ENCODE measurements around the gene KCNQ5. TPM values are rescaled to one million over a fixed set of nuclear protein-coding genes. Genes with fewer than 3 reads are reported as not detected.

The KCNQ5 gene
- total and polyA plus RNA-seq, 2 of the 8 experiments (the other 6 are each of a cell fraction or from before 2014, with no cell fraction given), result 0.83 to 1.2 TPM

DNA sequence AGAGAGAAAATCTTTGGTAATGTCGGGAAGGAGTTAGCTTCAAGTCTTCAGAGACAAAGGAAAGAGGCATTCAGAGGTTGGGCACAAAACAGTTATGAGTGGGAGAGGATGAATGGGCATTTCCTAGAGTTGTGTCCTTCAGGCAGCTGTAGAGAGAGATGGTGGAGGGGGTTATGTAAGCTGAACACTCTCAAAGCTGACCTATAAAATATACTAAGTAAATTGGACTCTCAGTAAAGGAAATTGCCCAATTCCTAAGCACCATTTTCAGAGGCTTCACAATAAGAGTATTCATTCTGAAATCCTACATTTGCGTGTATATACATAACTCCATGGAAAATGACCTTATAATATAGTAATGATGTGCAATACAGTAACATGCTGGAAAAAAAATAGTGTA, 161.2 kb downstream of the KCNQ5 start:
- Histone ChIP-seq H4K8ac (ENCODE audit: extremely low read depth, insufficient read depth, low read length) (no peak overlapping the region), H2AK5ac (ENCODE audit: low read depth, low read length) (no peak overlapping the region), H3K9ac (replicated peaks in 1 of 4; ENCODE audit: extremely low read depth in 1 of 4, low read depth in 3 of 4, low read length in 3 of 4) (no peak overlapping the region), H2BK15ac (ENCODE audit: low read length) (no peak overlapping the region), H3K18ac (ENCODE audit: extremely low read depth, low read length) (no peak overlapping the region), H3K9me3 (ENCODE audit: insufficient read depth in 2 of 2, low read depth in 1 of 2, low read length in 1 of 2) (no peaks in the 10 kb centered on the region), H3K27me3 (replicated peaks in 1 of 4; ENCODE audit: control insufficient read depth in 3 of 4, extremely low read depth in 1 of 4, insufficient read depth in 3 of 4, low read length in 3 of 4) (no peaks in the 10 kb centered on the region), H3K23ac (ENCODE audit: insufficient read length) (no peak overlapping the region), H4K20me1 (replicated peaks in 1 of 2; ENCODE audit: control insufficient read depth in 1 of 2, insufficient read depth in 2 of 2, low read length in 2 of 2) (no peaks in the 10 kb centered on the region), H3K4ac (replicated peaks; ENCODE audit: insufficient read length, low read depth, low read length) (no peak overlapping the region), H3K4me1 (replicated peaks in 1 of 4; ENCODE audit: control insufficient read depth in 3 of 4, insufficient read depth in 4 of 4, low read length in 3 of 4) (peaks cover 0 to 4% (median 0%) of the 10 kb centered on the region in 4 experiments; a peak in 1 of 7 replicates), H2BK5ac (ENCODE audit: low read depth, low read length) (no peak overlapping the region), H3K4me2 (ENCODE audit: insufficient read depth in 1 of 2, low read depth in 2 of 2, low read length in 2 of 2) (no peak overlapping the region), H3K36me3 (ENCODE audit: control insufficient read depth in 2 of 4, insufficient read depth in 4 of 4, low read length in 3 of 4) (no peaks in the 10 kb centered on the region), H3K14ac (ENCODE audit: insufficient read length) (no peak overlapping the region), H2BK20ac (ENCODE audit: low read length) (no peak overlapping the region), H3K79me2 (ENCODE audit: control insufficient read depth in 1 of 2, insufficient read depth in 2 of 2, low read length in 2 of 2) (no peaks in the 10 kb centered on the region), H2BK120ac (replicated peaks; ENCODE audit: low read depth, low read length) (no peak overlapping the region), H2AFZ (ENCODE audit: low read length) (no peak overlapping the region), H4K91ac (replicated peaks; ENCODE audit: insufficient read length, low read length) (no peak overlapping the region), H3K27ac (ENCODE audit: low read depth, low read length) (no peak overlapping the region), H3K79me1 (ENCODE audit: low read depth, low read length) (no peaks in the 10 kb centered on the region), H3K56ac (replicated peaks; ENCODE audit: insufficient read length, low read depth, low read length) (no peak overlapping the region), H3K4me3 (ENCODE audit: extremely low read depth in 1 of 4, insufficient read depth in 2 of 4, low read depth in 3 of 4, low read length in 4 of 4) (no peak overlapping the region), H3K23me2 (ENCODE audit: low read depth, low read length) (no peaks in the 10 kb centered on the region), H4K5ac (ENCODE audit: insufficient read length, low read depth, low read length) (no peak overlapping the region), H2BK12ac (ENCODE audit: low read depth, low read length) (no peak overlapping the region)
- ChIA-PET CTCF (ENCODE audit: partially characterized antibody) (interaction anchor here (0.6 to 1.4 kb wide), 2 partner anchors 10 to 69 kb away, joined by 3 read pairs; no protein-coding TSS in a partner anchor), POLR2A (ENCODE audit: partially characterized antibody) (no interaction called here)
- FAIRE-seq (no peak), DNase-seq (ENCODE audit: low read depth in 1 of 2, low spot score in 2 of 2) (no peak)
- no peak for TF ChIP-seq JUN (IDR thresholded peaks at IDR 0.05; ENCODE audit: low read depth, low read length)
- TF ChIP-seq, protein P1, sequence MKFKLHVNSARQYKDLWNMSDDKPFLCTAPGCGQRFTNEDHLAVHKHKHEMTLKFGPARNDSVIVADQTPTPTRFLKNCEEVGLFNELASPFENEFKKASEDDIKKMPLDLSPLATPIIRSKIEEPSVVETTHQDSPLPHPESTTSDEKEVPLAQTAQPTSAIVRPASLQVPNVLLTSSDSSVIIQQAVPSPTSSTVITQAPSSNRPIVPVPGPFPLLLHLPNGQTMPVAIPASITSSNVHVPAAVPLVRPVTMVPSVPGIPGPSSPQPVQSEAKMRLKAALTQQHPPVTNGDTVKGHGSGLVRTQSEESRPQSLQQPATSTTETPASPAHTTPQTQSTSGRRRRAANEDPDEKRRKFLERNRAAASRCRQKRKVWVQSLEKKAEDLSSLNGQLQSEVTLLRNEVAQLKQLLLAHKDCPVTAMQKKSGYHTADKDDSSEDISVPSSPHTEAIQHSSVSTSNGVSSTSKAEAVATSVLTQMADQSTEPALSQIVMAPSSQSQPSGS (IDR thresholded peaks at IDR 0.05; ENCODE audit: low read length), result no peak
- no peak for TF ChIP-seq TBP (IDR thresholded peaks at IDR 0.05; ENCODE audit: low read depth, low read length)
- no peak for TF ChIP-seq CHD2 (IDR thresholded peaks at IDR 0.05; ENCODE audit: low read length)
- TF ChIP-seq SAP30 (IDR thresholded peaks at IDR 0.05; ENCODE audit: insufficient read depth, insufficient replicate concordance, low read length), result no peak
- TF ChIP-seq SRF (IDR thresholded peaks at IDR 0.05; ENCODE audit: low read depth, low read length), result no peak
- no peak for TF ChIP-seq SUZ12 (IDR thresholded peaks at IDR 0.05; ENCODE audit: low read length)
- TF ChIP-seq CTBP2 (IDR thresholded peaks at IDR 0.05; ENCODE audit: borderline replicate concordance, insufficient read depth, insufficient read length, low read length), result no peak
- WGBS, 2 experiments (ENCODE audit: extremely low coverage in 1 of 2, insufficient coverage in 1 of 2, insufficient read length in 1 of 2, insufficient replicate concordance in 2 of 2, low coverage in 1 of 2, low lambda C conversion rate in 2 of 2, missing lambda C conversion rate in 1 of 2), result 94% methylated on average over 2 of the region's 2 CpGs; no CpG with 5 or more reads in 1 of the 2 experiments

All from H1 (cell line).